Measurements from ENCODE around the gene SLC25A14. TPM values are rescaled to one million over a fixed set of nuclear protein-coding genes. Genes with fewer than 3 reads are reported as not detected.

The SLC25A14 gene
- total and polyA plus RNA-seq, 10 donors: 7.7 to 19.7 (median 11.8) TPM

DNA sequence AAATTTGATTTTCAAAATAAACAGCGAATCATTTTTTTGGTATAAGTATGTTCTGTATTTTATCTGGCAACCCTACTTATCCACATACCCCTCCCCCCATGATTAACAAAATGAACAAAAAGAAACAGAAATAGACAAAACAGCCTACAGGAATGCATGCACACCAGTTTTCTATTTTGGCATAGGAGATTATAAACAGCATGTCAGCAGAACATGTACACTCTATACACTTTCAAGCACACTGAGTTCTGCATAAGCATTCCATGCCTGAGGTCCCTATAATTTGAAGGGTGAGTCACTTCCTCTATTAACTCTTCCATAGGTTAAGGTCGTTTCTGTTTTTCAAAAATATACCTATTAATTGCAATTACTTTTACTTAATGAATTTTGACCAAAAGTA lies 43.0 kb upstream of the SLC25A14 start:
- 44 to 54% (median 47%) methylated on average over 2 of the region's 2 CpGs for WGBS, 5 donors
- intact Hi-C loops (cut with DNase I; ENCODE audit: low total_unique reads): no loop called here
- TF ChIP-seq POLR2A (IDR thresholded peaks at IDR 0.05) (no peak), POLR2AphosphoS5 (IDR thresholded peaks at IDR 0.05) (no peak)
- TF ChIP-seq, protein P1, sequence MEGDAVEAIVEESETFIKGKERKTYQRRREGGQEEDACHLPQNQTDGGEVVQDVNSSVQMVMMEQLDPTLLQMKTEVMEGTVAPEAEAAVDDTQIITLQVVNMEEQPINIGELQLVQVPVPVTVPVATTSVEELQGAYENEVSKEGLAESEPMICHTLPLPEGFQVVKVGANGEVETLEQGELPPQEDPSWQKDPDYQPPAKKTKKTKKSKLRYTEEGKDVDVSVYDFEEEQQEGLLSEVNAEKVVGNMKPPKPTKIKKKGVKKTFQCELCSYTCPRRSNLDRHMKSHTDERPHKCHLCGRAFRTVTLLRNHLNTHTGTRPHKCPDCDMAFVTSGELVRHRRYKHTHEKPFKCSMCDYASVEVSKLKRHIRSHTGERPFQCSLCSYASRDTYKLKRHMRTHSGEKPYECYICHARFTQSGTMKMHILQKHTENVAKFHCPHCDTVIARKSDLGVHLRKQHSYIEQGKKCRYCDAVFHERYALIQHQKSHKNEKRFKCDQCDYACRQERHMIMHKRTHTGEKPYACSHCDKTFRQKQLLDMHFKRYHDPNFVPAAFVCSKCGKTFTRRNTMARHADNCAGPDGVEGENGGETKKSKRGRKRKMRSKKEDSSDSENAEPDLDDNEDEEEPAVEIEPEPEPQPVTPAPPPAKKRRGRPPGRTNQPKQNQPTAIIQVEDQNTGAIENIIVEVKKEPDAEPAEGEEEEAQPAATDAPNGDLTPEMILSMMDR (IDR thresholded peaks at IDR 0.05 in 8 of 11, conservative IDR thresholded peaks at IDR 0.05 in 3 of 11): no peak
- Histone ChIP-seq H3K9me3 (peaks cover 0 to 8% (median 0%) of the 10 kb centered on the region in 8 donors), H3K27ac (no peak overlapping the region), H3K27me3 (replicated peaks in 1 of 7) (peaks cover 0 to 8% (median 0%) of the 10 kb centered on the region in 7 donors), H3K4me1 (no peaks in the 10 kb centered on the region), H3K36me3 (no peaks in the 10 kb centered on the region), H3K4me3 (no peak overlapping the region)
- no peak for DNase-seq

DNA sequence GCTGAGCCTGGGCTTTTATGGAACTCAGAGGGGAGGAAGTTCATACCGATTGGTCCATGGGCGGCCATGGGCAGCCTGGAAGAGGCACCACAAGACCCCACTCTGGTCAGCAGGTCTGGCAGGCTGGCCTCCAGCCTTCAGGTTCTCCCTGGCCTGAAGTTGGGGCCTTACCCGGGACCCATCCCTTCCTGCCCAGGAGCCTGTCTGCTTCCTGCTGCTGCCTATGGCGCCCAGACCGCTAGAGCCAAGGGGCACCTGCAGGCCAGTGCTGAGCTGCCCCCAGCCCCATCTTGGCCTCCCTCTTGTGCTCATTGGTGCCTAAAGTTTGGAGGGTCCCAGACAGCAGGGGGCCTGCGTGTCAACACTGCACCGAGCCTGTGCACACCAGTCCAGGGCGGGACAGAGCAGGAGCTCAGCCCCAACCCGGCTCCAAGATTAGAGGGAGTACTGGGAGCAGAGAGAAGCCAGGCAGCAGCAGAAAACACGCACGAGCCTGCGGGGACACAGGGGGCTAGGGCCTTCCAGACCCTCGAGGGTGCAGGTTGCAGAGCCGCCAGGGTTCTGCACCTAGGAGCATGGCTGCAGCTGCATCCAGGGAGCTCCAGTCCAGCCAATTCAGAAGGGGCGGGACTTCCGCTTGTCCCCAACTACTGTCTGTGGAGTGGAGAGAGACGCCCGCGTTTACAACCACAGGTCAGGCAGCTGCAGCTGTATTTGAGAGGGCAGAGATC lies 40.3 kb upstream of the SLC25A14 start:
- Histone ChIP-seq H3K27ac (no peak overlapping the region), H3K4me1 (no peaks in the 10 kb centered on the region), H3K4me3 (no peak overlapping the region), H3K36me3 (no peaks in the 10 kb centered on the region), H3K9me3 (peaks cover 0 to 7% (median 0%) of the 10 kb centered on the region in 8 donors), H3K27me3 (replicated peaks in 1 of 7) (peaks cover 0 to 8% (median 0%) of the 10 kb centered on the region in 7 donors)
- 62 to 100% (median 85%) methylated on average over 2 to 19 of the region's 19 CpGs for WGBS, 5 donors
- DNase-seq: no peak
- intact Hi-C loops (cut with DNase I; ENCODE audit: low total_unique reads): no loop called here
- TF ChIP-seq POLR2A (IDR thresholded peaks at IDR 0.05): no peak
- TF ChIP-seq, protein P1 (IDR thresholded peaks at IDR 0.05 in 8 of 11, conservative IDR thresholded peaks at IDR 0.05 in 3 of 11): no peak
- TF ChIP-seq POLR2AphosphoS5 (IDR thresholded peaks at IDR 0.05): no peak

DNA sequence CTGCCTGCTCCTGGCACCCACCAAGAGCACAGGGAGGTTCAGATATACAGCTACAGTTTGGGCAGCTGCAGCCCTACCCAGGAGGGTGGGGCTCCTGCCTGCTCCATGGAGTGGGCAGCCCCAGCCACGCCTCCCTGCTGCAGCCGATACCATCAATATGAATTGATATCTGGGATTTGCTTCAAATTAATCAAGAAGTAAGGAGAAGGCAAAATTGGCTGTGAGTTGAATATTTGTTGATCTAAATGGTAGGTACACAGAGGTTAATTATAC lies 39.8 kb upstream of the SLC25A14 start:
- intact Hi-C loops (cut with DNase I; ENCODE audit: low total_unique reads): no loop called here
- Histone ChIP-seq H3K36me3 (no peaks in the 10 kb centered on the region), H3K4me1 (no peaks in the 10 kb centered on the region), H3K27ac (no peak overlapping the region), H3K4me3 (no peak overlapping the region), H3K27me3 (replicated peaks in 1 of 7) (peaks cover 0 to 8% (median 0%) of the 10 kb centered on the region in 7 donors), H3K9me3 (peaks cover 0 to 7% (median 0%) of the 10 kb centered on the region in 8 donors)
- no peak for DNase-seq
- 67 to 82% (median 77%) methylated on average over 2 of the region's 2 CpGs for WGBS, 5 donors
- TF ChIP-seq, protein P1 (IDR thresholded peaks at IDR 0.05 in 8 of 11, conservative IDR thresholded peaks at IDR 0.05 in 3 of 11): no peak
- no peak for TF ChIP-seq POLR2AphosphoS5 (IDR thresholded peaks at IDR 0.05)
- no peak for TF ChIP-seq POLR2A (IDR thresholded peaks at IDR 0.05)

DNA sequence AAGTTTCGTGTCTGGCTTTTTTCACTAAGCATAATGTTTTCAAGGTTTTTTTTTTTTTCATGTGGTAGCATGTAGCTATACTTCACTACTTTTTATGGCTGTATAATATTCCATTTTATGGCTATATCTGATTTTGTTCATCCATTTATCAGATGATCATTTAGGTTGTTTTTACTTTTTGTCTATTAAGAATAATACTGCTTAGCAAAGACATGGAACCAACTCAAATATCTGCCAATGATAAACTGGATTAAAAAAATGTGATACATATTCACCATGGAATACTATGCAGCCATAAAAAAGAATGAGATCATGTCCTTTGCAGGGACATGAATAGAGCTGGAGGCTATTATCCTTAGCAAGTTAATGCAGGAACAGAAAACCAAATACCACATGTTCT lies 38.3 kb upstream of the SLC25A14 start:
- TF ChIP-seq POLR2A (IDR thresholded peaks at IDR 0.05) (no peak), POLR2AphosphoS5 (IDR thresholded peaks at IDR 0.05) (no peak)
- TF ChIP-seq, protein P1 (IDR thresholded peaks at IDR 0.05 in 8 of 11, conservative IDR thresholded peaks at IDR 0.05 in 3 of 11): no peak
- WGBS, 5 donors: 75 to 93% (median 86%) methylated on average over 1 of the region's 1 CpG
- Histone ChIP-seq H3K36me3 (no peaks in the 10 kb centered on the region), H3K27ac (no peak overlapping the region), H3K27me3 (replicated peaks in 1 of 7) (peaks cover 0 to 8% (median 0%) of the 10 kb centered on the region in 7 donors), H3K4me3 (no peak overlapping the region), H3K4me1 (no peaks in the 10 kb centered on the region), H3K9me3 (peaks cover 0 to 7% (median 0%) of the 10 kb centered on the region in 8 donors)
- intact Hi-C loops (cut with DNase I; ENCODE audit: low total_unique reads): no loop called here
- DNase-seq: no peak
